GM12891 (cell line): ENCODE results near the gene ADAM15.

Source experiments
- DNase-seq: peaks from one replicate; pipeline ENCODE4 v3.0.0; 2011; ENCODE audit warnings: low spot score; ENCODE audit not compliant: insufficient read length
- FAIRE-seq: peaks from 2 replicates; lab custom pipeline; 2011; peaks lifted over from hg19 to GRCh38; lab: Jason Lieb, UNC
- PAX5 ChIP-seq: IDR thresholded peaks from 2 replicates; pipeline ENCODE4 v1.6.1; 2011; ENCODE audit warnings: low read length, moderate library complexity, mild to moderate bottlenecking; ENCODE audit not compliant: insufficient read depth, severe bottlenecking
- POLR2A ChIP-seq: IDR thresholded peaks from 2 replicates; pipeline ENCODE4 v1.6.1; 2011; ENCODE audit warnings: low read depth, low read length, control low read depth
- POLR2AphosphoS5 ChIP-seq: IDR thresholded peaks from 2 replicates; pipeline ENCODE4 v1.6.1; 2011; ENCODE audit warnings: low read depth, low read length, control low read depth
- POU2F2 ChIP-seq: IDR thresholded peaks from 2 replicates; pipeline ENCODE4 v1.6.1; 2011; ENCODE audit warnings: low read depth, mild to moderate bottlenecking, control low read depth, low read length, moderate library complexity
- SPI1 ChIP-seq: IDR thresholded peaks from 2 replicates; pipeline ENCODE4 v1.6.1; 2011; ENCODE audit warnings: low read depth, low read length, control low read depth
- TAF1 ChIP-seq: IDR thresholded peaks from 2 replicates; pipeline ENCODE4 v1.6.1; 2011; ENCODE audit warnings: low read depth, low read length, control low read depth

Gene ADAM15

GRCh38 chr1:155030243-155030795 is 20.8 kb upstream of the ADAM15 start:
- FAIRE-seq (no peak), DNase-seq (no peak)
- no peak for TF ChIP-seq SPI1
- TF ChIP-seq TAF1: no peak
- TF ChIP-seq PAX5: no peak
- TF ChIP-seq POLR2AphosphoS5: no peak
- TF ChIP-seq POU2F2: no peak
- no peak for TF ChIP-seq POLR2A

- DNase-seq (no peak), FAIRE-seq (no peak)
- no peak for TF ChIP-seq POU2F2
- TF ChIP-seq SPI1: no peak
- no peak for TF ChIP-seq TAF1
- TF ChIP-seq POLR2AphosphoS5: no peak
- TF ChIP-seq PAX5: no peak
- TF ChIP-seq POLR2A: no peak
These were observed 20.2 kb upstream of the ADAM15 start for GRCh38 chr1:155030899-155031298.

- TF ChIP-seq TAF1 (no peak), POLR2A (no peak), POU2F2 (no peak), SPI1 (no peak), POLR2AphosphoS5 (no peak), PAX5 (no peak)
- FAIRE-seq: no peak
- no peak for DNase-seq
These were observed 18.2 kb upstream of the ADAM15 start for GRCh38 chr1:155032886-155033285.

GRCh38 chr1:155033524-155033923 is 17.6 kb upstream of the ADAM15 start, which contains the start of the genes DCST1 and DCST2:
DCST1 (plus strand) TSS chr1:155033824; CDS start chr1:155034037, 213 bp downstream.
DCST2 (minus strand) TSS chr1:155033781; CDS start chr1:155033701, 80 bp downstream.
- TF ChIP-seq PAX5: no peak
- TF ChIP-seq POLR2A: no peak
- TF ChIP-seq POLR2AphosphoS5: no peak
- no peak for DNase-seq
- FAIRE-seq: no peak

- no peak for FAIRE-seq
These were observed 16.6 kb upstream of the ADAM15 start for GRCh38 chr1:155034318-155035208.

GRCh38 chr1:155035936-155036335 is 15.2 kb upstream of the ADAM15 start:
- DNase-seq: no peak
- FAIRE-seq: no peak
- TF ChIP-seq POLR2AphosphoS5: no peak
- no peak for TF ChIP-seq PAX5
- no peak for TF ChIP-seq POU2F2
- TF ChIP-seq SPI1: no peak
- TF ChIP-seq TAF1: no peak
- no peak for TF ChIP-seq POLR2A

More at GRCh38 chr1:155034318-155035208, 16.6 kb upstream of the ADAM15 start:
- DNase-seq: no peak
- no peak for TF ChIP-seq POU2F2
- TF ChIP-seq POLR2A: no peak
- no peak for TF ChIP-seq TAF1
- no peak for TF ChIP-seq SPI1
- no peak for TF ChIP-seq POLR2AphosphoS5
- no peak for TF ChIP-seq PAX5

- no peak for DNase-seq
- TF ChIP-seq POU2F2 (no peak), POLR2AphosphoS5 (no peak), POLR2A (no peak), TAF1 (no peak), SPI1 (no peak), PAX5 (no peak)
- FAIRE-seq: no peak
These were observed 14.1 kb upstream of the ADAM15 start for GRCh38 chr1:155037043-155037442.

- TF ChIP-seq PAX5: no peak
- TF ChIP-seq TAF1: no peak
- DNase-seq (no peak), FAIRE-seq (no peak)
These were observed 13.2 kb upstream of the ADAM15 start for GRCh38 chr1:155037851-155038441.

- FAIRE-seq: no peak
- DNase-seq: no peak
- TF ChIP-seq TAF1 (no peak), POLR2A (no peak), POU2F2 (no peak), PAX5 (no peak), SPI1 (no peak), POLR2AphosphoS5 (no peak)
These were observed 12.4 kb upstream of the ADAM15 start for GRCh38 chr1:155038602-155039307.
